ENCODE measurements around the gene SLC16A8. TPM values are rescaled to one million over a fixed set of nuclear protein-coding genes. Genes with fewer than 3 reads are reported as not detected.

Gene SLC16A8
- total RNA-seq, 1 donor from 2014 or later, result not detected

DNA sequence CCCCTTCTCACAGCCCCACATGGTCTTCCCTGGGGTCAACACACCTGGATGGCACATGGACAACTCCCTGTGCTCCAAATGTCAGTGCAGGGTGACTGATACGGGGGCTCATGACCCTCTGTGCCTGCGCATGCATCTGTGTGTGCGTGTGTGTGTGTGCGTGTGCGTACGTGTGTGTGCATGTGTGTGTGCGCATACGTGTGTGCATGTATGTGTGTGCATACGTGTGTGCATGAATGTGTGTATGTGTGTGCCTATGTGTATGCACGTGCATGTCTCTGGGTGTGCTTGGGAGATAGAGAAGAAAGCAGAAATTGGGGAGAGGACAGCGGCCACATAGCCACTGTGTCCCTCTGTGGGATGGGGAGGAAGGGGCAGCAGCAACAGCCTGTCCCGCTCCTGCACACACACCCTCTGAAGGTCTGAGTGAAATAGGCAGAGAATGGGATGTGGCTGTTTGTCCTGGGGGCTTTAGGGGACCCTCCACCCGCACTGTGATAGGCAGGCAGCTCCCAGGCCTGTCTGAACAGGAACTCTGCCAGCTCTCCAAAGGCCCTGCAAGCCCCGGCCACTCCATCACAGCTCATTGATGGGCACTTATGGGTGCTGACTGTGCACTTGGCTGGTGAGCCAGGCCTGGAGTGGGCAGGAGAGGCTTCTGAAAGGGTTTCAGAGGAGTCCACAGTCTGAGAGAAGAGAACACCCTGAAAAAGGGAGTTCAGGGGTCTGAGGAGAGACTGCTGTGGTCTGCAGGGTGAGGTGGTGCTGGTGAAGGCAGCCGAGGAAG is 55.4 kb downstream of the SLC16A8 start:
- Mint-ChIP-seq H3K36me3 (no peaks in the 10 kb centered on the region), H3K4me3 (no peak overlapping the region), H3K27me3 (peaks cover 10% of the 10 kb centered on the region), H3K4me1 (ENCODE audit: unreplicated experiment) (peaks cover 42% of the 10 kb centered on the region), H3K27ac (no peak overlapping the region), H3K9me3 (no peaks in the 10 kb centered on the region)
- no peak for DNase-seq (ENCODE audit: extremely low spot score, unreplicated experiment)
- TF ChIP-seq, protein P1, sequence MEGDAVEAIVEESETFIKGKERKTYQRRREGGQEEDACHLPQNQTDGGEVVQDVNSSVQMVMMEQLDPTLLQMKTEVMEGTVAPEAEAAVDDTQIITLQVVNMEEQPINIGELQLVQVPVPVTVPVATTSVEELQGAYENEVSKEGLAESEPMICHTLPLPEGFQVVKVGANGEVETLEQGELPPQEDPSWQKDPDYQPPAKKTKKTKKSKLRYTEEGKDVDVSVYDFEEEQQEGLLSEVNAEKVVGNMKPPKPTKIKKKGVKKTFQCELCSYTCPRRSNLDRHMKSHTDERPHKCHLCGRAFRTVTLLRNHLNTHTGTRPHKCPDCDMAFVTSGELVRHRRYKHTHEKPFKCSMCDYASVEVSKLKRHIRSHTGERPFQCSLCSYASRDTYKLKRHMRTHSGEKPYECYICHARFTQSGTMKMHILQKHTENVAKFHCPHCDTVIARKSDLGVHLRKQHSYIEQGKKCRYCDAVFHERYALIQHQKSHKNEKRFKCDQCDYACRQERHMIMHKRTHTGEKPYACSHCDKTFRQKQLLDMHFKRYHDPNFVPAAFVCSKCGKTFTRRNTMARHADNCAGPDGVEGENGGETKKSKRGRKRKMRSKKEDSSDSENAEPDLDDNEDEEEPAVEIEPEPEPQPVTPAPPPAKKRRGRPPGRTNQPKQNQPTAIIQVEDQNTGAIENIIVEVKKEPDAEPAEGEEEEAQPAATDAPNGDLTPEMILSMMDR (conservative IDR thresholded peaks at IDR 0.05), result no peak

Other genes starting within 250 kb of the SLC16A8 start
- gene ANKRD54, start 239.8 kb downstream of the SLC16A8 start, total RNA-seq (ENCODE audit: low replicate concordance), result 24.2 and 29.4 TPM in 2 replicates
- 578 and 740 TPM in 2 replicates for gene EIF3L, start 234.8 kb downstream of the SLC16A8 start, total RNA-seq (ENCODE audit: low replicate concordance)
- 56.5 and 107 TPM in 2 replicates for gene MICALL1, start 177.9 kb downstream of the SLC16A8 start, total RNA-seq (ENCODE audit: low replicate concordance)
- gene C22orf23, start 130.6 kb downstream of the SLC16A8 start, total RNA-seq (ENCODE audit: low replicate concordance), result 0.64 and 0.70 TPM in 2 replicates
- gene POLR2F, start 130.5 kb downstream of the SLC16A8 start, total RNA-seq (ENCODE audit: low replicate concordance), result 92.0 and 99.6 TPM in 2 replicates
- 0.29 and 5.9 TPM in 2 replicates for gene SOX10, start 99.6 kb downstream of the SLC16A8 start, total RNA-seq (ENCODE audit: low replicate concordance)
- gene PICK1, start 26.8 kb downstream of the SLC16A8 start, total RNA-seq (ENCODE audit: low replicate concordance), result 45.4 and 45.6 TPM in 2 replicates
- 4.5 and 12.1 TPM in 2 replicates for gene BAIAP2L2, start 26.5 kb upstream of the SLC16A8 start, total RNA-seq (ENCODE audit: low replicate concordance)
- 64.1 and 78.6 TPM in 2 replicates for gene PLA2G6, start 97.6 kb upstream of the SLC16A8 start, total RNA-seq (ENCODE audit: low replicate concordance)
- gene MAFF, start 117.8 kb upstream of the SLC16A8 start, total RNA-seq (ENCODE audit: low replicate concordance), result 14.6 and 60.9 TPM in 2 replicates
- 66.7 and 83.3 TPM in 2 replicates for gene TMEM184B, start 188.8 kb upstream of the SLC16A8 start, total RNA-seq (ENCODE audit: low replicate concordance)
- gene CSNK1E, start 233.2 kb upstream of the SLC16A8 start, total RNA-seq (ENCODE audit: low replicate concordance), result 199 and 219 TPM in 2 replicates